Neuronal stem cell (in vitro differentiated cells): Measurements from ENCODE around the gene NKIRAS2.

Experiments used
- DNase-seq: peaks from one replicate; pipeline ENCODE4 v3.0.0-alpha.2; 2013; ENCODE audit warnings: low spot score
- H2AFZ ChIP-seq: one replicate; pipeline ENCODE4 v1.6.1; 2013; ENCODE audit warnings: mild to moderate bottlenecking, low read length, inconsistent platforms
- H2AK5ac ChIP-seq: 2 replicates; pipeline ENCODE4 v1.6.1; 2013; ENCODE audit warnings: low read depth, mild to moderate bottlenecking, inconsistent platforms, low read length, moderate library complexity, mixed read lengths
- H2BK120ac ChIP-seq: 2 replicates; pipeline ENCODE4 v1.6.1; 2013; ENCODE audit warnings: low read depth, mild to moderate bottlenecking, inconsistent platforms, low read length, moderate library complexity, mixed read lengths
- H2BK12ac ChIP-seq: one replicate; pipeline ENCODE4 v1.6.1; 2013; ENCODE audit warnings: low read length, inconsistent platforms
- H2BK15ac ChIP-seq: 2 replicates; pipeline ENCODE4 v1.6.1; 2013; ENCODE audit warnings: mild to moderate bottlenecking, low read length, inconsistent platforms, mixed read lengths
- H2BK5ac ChIP-seq: one replicate; pipeline ENCODE4 v1.6.1; 2013; ENCODE audit warnings: inconsistent platforms, mild to moderate bottlenecking, low read length, moderate library complexity
- H3K14ac ChIP-seq: one replicate; pipeline ENCODE4 v1.6.1; 2013; ENCODE audit warnings: low read length, inconsistent platforms
- H3K18ac ChIP-seq: 2 replicates; pipeline ENCODE4 v1.6.1; 2013; ENCODE audit warnings: low read length, inconsistent platforms
- H3K23ac ChIP-seq: 2 replicates; pipeline ENCODE4 v1.6.1; 2013; ENCODE audit warnings: low read depth, mild to moderate bottlenecking, mixed read lengths, low read length, inconsistent platforms; ENCODE audit not compliant: poor library complexity
- H3K27ac ChIP-seq: replicated peaks from 3 replicates; pipeline ENCODE4 v1.5.1; 2013; ENCODE audit warnings: low read length, inconsistent platforms
- H3K27me3 ChIP-seq, 3 experiments: 2 replicates each; pipeline ENCODE4 v1.6.1; 2013; ENCODE audit warnings: low read length in 3 of 3, mild to moderate bottlenecking in 2 of 3, inconsistent platforms in 1 of 3, low read depth in 1 of 3, mixed read lengths in 1 of 3, moderate library complexity in 1 of 3; ENCODE audit not compliant: control insufficient read depth in 3 of 3, insufficient read depth in 3 of 3
- H3K36me3 ChIP-seq, 2 donors: replicated peaks in 1 of 2; 2 replicates each; pipeline ENCODE4 v1.6.1; 2013; ENCODE audit warnings: low read length in 2 of 2; ENCODE audit not compliant: control insufficient read depth in 2 of 2, insufficient read depth in 2 of 2
- H3K4ac ChIP-seq: 2 replicates; pipeline ENCODE4 v1.6.1; 2013; ENCODE audit warnings: inconsistent platforms, mild to moderate bottlenecking, low read length, moderate library complexity
- H3K4me1 ChIP-seq, 2 donors: 1 replicate in 1 of 2; 2 replicates in 1 of 2; pipeline ENCODE4 v1.6.1; 2013; ENCODE audit warnings: low read length in 2 of 2, low read depth in 1 of 2; ENCODE audit not compliant: control insufficient read depth in 2 of 2, insufficient read depth in 1 of 2
- H3K4me2 ChIP-seq: one replicate; pipeline ENCODE4 v1.6.1; 2013; ENCODE audit warnings: mild to moderate bottlenecking, low read length, inconsistent platforms; ENCODE audit not compliant: insufficient read depth, poor library complexity, severe bottlenecking
- H3K4me3 ChIP-seq, 2 donors: 2 replicates each; pipeline ENCODE4 v1.5.1; 2013; ENCODE audit warnings: low read length in 2 of 2, mild to moderate bottlenecking in 2 of 2, inconsistent platforms in 1 of 2, moderate library complexity in 1 of 2
- H3K79me1 ChIP-seq: one replicate; pipeline ENCODE4 v1.6.1; 2013; ENCODE audit warnings: low read depth, mild to moderate bottlenecking, inconsistent platforms, low read length, moderate library complexity
- H3K9ac ChIP-seq: one replicate; pipeline ENCODE4 v1.6.1; 2013; ENCODE audit warnings: mild to moderate bottlenecking, low read depth, low read length, inconsistent platforms; ENCODE audit not compliant: poor library complexity
- H3K9me3 ChIP-seq, 2 donors: replicated peaks in 1 of 2; 2 replicates each; pipeline versions ENCODE3 to v1.6.1; 2013; ENCODE audit warnings: low read length in 2 of 2, mild to moderate bottlenecking in 2 of 2, inconsistent platforms in 1 of 2, low read depth in 1 of 2, mixed read lengths in 1 of 2, moderate library complexity in 1 of 2; ENCODE audit not compliant: control insufficient read depth in 2 of 2, insufficient read depth in 1 of 2
- H4K8ac ChIP-seq: one replicate; pipeline ENCODE4 v1.6.1; 2013; ENCODE audit warnings: low read depth, mild to moderate bottlenecking, inconsistent platforms, low read length, moderate library complexity
- H4K91ac ChIP-seq: one replicate; pipeline ENCODE4 v1.6.1; 2013; ENCODE audit warnings: low read length, low read depth, mild to moderate bottlenecking, inconsistent platforms; ENCODE audit not compliant: poor library complexity
- WGBS, 2 donors: extraction: QIAGEN DNeasy Blood & Tissue Kit; methylation state at CpG; one replicate each; pipeline ENCODE4 v1.1.7; 2013; ENCODE audit warnings: missing lambda C conversion rate in 2 of 2, mixed read lengths in 1 of 2; ENCODE audit not compliant: insufficient read length in 2 of 2, insufficient replicate concordance in 1 of 2; ENCODE audit errors: extremely low coverage in 2 of 2; 5-methylcytosine and 5-hydroxymethylcytosine counted together

NKIRAS2 gene

DNA sequence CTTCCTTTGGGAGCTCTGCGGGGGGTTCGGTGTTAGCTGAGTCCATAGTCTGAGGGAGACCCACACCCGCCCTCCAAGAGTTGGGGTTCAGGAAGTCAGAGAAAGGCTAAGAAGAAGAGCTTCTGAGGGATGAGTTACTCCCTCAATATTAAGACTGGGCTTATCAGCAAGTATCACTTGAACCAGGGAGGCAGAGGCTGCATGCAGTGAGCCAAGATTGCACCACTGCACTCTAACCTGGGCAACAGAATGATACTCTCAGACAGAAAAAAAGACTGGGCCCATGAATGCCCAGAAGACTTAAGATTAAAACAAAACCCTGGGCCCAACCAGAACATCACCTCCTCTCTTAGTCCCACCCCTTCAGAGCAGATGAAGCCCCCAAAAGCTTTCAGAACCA is 6.0 kb downstream of the NKIRAS2 start:
- H3K14ac ChIP-seq, result no peak overlapping the region
- no peak overlapping the region for H4K91ac ChIP-seq
- WGBS, 2 donors, result no CpG with 5 or more reads among the region's 3 CpGs
- H2BK12ac ChIP-seq, result no peak overlapping the region
- no peak overlapping the region for H2AFZ ChIP-seq
- H3K27ac ChIP-seq, result no peak overlapping the region
- H3K27me3 ChIP-seq, result no peaks in the 10 kb centered on the region
- no peak overlapping the region for H3K18ac ChIP-seq
- H3K79me1 ChIP-seq, result peaks cover 3% of the 10 kb centered on the region
- no peak overlapping the region for H3K4me2 ChIP-seq
- no peaks in the 10 kb centered on the region for H3K9me3 ChIP-seq
- peaks cover 20 to 33% of the 10 kb centered on the region in 2 donors for H3K4me1 ChIP-seq
- H2BK120ac ChIP-seq, result no peak overlapping the region
- no peak overlapping the region for H3K23ac ChIP-seq
- no peak overlapping the region for H3K9ac ChIP-seq
- H2BK15ac ChIP-seq, result no peak overlapping the region
- no peak overlapping the region for H2AK5ac ChIP-seq
- H3K4me3 ChIP-seq, result no peak overlapping the region
- peaks cover 16 to 42% of the 10 kb centered on the region in 2 donors for H3K36me3 ChIP-seq
- H2BK5ac ChIP-seq, result no peak overlapping the region
- H3K4ac ChIP-seq, result no peak overlapping the region
- no peak for DNase-seq
- no peak overlapping the region for H4K8ac ChIP-seq

DNA sequence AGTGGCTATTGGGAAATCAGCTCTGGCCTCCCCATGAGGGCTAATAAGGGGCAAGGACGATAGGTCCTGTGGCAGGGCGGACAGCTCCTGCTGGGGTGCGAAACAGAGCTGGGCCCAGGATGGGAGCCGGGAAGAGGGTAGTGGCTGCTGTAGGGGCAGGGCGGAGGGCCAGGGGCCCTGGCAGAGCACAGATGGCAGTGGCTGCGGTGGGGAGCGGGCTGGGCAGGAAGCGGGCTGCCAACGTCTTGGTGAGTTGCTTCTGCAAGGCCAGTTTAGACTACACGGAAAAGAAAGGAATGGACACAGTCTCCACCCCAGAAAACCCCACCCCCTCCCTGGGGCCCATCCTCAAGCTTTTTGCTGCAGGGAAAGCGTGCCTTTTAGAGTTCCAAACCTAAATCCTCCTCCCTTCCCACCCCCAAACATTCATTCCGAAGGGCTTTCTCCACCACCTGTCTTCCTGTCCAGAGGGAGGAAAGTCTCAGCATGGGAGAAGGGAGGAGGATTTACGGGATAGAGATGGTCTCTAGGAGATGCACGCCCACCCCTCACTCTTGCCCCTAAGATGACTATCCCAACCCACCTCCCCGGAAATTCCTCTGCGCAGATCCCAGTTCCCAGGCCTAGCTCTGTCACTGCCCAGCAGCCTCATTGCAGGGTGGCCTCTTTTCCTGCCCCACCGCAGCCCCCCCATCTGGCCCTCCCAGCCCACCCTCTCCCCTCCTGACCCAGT is 7.1 kb downstream of the NKIRAS2 start:
- H3K18ac ChIP-seq, result peak overlapping the region; percentile 73
- peak overlapping the region; percentile 42 for H3K4me2 ChIP-seq
- H3K27ac ChIP-seq, result peak overlapping the region; percentile 55
- no CpG with 5 or more reads among the region's 17 CpGs for WGBS, 2 donors
- H3K79me1 ChIP-seq, result peaks cover 2% of the 10 kb centered on the region
- no peaks in the 10 kb centered on the region for H3K27me3 ChIP-seq
- H3K9me3 ChIP-seq, result no peaks in the 10 kb centered on the region
- peaks cover 20 to 41% of the 10 kb centered on the region in 2 donors for H3K4me1 ChIP-seq
- no peak overlapping the region for H3K14ac ChIP-seq
- H3K36me3 ChIP-seq, result peaks cover 15 to 34% of the 10 kb centered on the region in 2 donors
- DNase-seq, result no peak
- no peak overlapping the region for H2BK120ac ChIP-seq
- H2BK15ac ChIP-seq, result no peak overlapping the region
- peak overlapping the region; percentile 42 for H2BK5ac ChIP-seq
- no peak overlapping the region for H2BK12ac ChIP-seq
- H2AK5ac ChIP-seq, result peak overlapping the region; percentile 96
- no peak overlapping the region for H4K91ac ChIP-seq
- H3K4ac ChIP-seq, result no peak overlapping the region
- H3K23ac ChIP-seq, result peak overlapping the region; percentile 39
- no peak overlapping the region for H4K8ac ChIP-seq
- H3K4me3 ChIP-seq, result no peak overlapping the region
- peak overlapping the region; percentile 86 for H2AFZ ChIP-seq
- H3K9ac ChIP-seq, result peak overlapping the region; percentile 34

DNA sequence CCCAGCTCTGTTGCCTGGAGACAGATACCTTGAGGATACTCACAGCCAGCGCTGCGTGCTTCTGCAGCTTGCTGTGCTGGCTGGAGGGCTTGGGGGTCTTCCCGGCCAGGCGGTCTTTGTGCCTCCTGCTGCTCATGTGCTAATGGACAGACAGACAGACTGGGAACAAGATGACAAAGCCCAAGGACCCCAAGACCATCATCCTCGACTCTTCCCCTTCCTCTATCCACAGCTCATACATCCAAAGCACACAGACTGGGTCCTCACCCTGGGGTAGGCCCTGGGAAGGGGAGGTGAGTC is 7.7 kb downstream of the NKIRAS2 start:
- Histone ChIP-seq H3K23ac (peak overlapping the region; percentile 39), H3K27me3 (no peaks in the 10 kb centered on the region), H3K4me2 (peak overlapping the region; percentile 42), H3K36me3 (peaks cover 11 to 28% of the 10 kb centered on the region in 2 donors), H2BK120ac (no peak overlapping the region), H3K9me3 (no peaks in the 10 kb centered on the region), H3K14ac (no peak overlapping the region), H3K27ac (peak overlapping the region; percentile 55), H2BK12ac (no peak overlapping the region), H3K79me1 (peaks cover 2% of the 10 kb centered on the region), H2BK5ac (peak overlapping the region; percentile 42), H2AK5ac (peak overlapping the region; percentile 96), H3K4ac (no peak overlapping the region), H2BK15ac (peak overlapping the region; percentile 77), H3K18ac (peak overlapping the region; percentile 88), H4K91ac (peak overlapping the region; percentile 82), H4K8ac (peak overlapping the region; percentile 92), H3K4me3 (peak overlapping the region; percentile 18 to 31), H3K9ac (peak overlapping the region; percentile 75), H2AFZ (peak overlapping the region; percentile 86), H3K4me1 (peaks cover 20 to 41% of the 10 kb centered on the region in 2 donors)
- WGBS, 2 donors, result no CpG with 5 or more reads among the region's 5 CpGs
- DNase-seq, result no peak

DNA sequence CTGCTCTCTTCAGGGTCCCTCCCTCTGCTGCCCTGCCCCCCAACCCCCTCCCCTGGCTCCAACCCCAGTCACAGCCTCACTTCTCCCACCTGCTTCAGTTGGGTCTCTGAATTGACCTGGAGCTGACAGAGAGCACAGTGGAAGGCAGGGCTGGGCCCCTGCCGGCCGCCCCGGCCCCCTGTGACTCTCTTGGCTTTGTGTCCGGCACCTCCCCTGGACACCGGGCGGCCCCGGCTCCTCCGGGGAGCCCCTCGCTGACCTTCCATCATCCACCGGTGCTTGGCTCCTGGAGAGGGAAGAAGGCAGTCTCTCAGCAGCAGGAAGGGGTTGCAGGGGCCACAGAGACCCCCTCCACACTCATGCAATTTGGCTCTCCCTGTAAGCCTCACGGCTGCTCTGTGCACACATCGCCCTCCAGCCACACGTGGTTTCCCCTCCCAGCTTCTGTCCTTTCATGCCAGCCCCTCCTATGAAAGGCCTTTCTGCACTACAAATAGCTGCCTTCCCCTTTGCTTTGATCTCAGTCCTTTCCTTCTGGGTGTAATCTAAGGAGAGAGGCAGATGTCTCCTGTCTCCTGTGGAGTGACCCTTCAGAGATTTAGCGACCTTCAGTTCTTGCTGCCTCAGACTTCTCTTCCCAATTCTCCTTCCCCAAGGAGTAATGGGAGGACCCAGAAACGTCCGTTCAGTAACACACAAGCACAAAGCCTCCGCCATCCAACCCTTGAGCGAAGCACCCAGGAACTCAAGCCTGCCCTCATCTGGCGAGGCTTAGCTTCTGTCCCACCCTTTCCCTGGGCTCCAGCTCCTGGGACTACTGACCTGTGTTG is 8.3 kb downstream of the NKIRAS2 start:
- Histone ChIP-seq H3K9ac (peak overlapping the region; percentile 75), H3K18ac (peak overlapping the region; percentile 88), H3K4me3 (peak overlapping the region in 1 of 2 donors; percentile 18), H3K4ac (no peak overlapping the region), H3K79me1 (peaks cover 2% of the 10 kb centered on the region), H2BK120ac (no peak overlapping the region), H3K27ac (peak overlapping the region; percentile 55), H2BK12ac (no peak overlapping the region), H3K4me1 (peaks cover 20 to 41% of the 10 kb centered on the region in 2 donors), H3K14ac (peak overlapping the region; percentile 12), H2AFZ (peak overlapping the region; percentile 86), H2AK5ac (peak overlapping the region; percentile 96), H4K8ac (no peak overlapping the region), H3K9me3 (no peaks in the 10 kb centered on the region), H2BK15ac (peak overlapping the region; percentile 77), H3K4me2 (no peak overlapping the region), H3K36me3 (peaks cover 11 to 22% of the 10 kb centered on the region in 2 donors), H4K91ac (no peak overlapping the region), H3K23ac (no peak overlapping the region), H3K27me3 (no peaks in the 10 kb centered on the region), H2BK5ac (peak overlapping the region; percentile 42)
- no CpG with 5 or more reads among the region's 19 CpGs for WGBS, 2 donors
- no peak for DNase-seq
